Fibroblast of the aortic adventitia (primary cell): ENCODE results near the gene INTS7. TPM values are rescaled to one million over a fixed set of nuclear protein-coding genes. Genes with fewer than 3 reads are reported as not detected.

Experiments
- DNase-seq: peaks from one replicate; pipeline ENCODE4 v3.0.0-alpha.2; 2010; ENCODE audit warnings: low read depth
- H3K4me3 ChIP-seq: 2 replicates; pipeline ENCODE4 v1.5.1; 2011; ENCODE audit warnings: low read depth, mild to moderate bottlenecking, control low read depth, low read length, moderate library complexity
- total RNA-seq: library from RNA; depleted of rRNA; stranded (reverse); fragments of >200 nt; gene quantifications from 2 replicates; pipeline ENCODE4 v1.2.3, GENCODE V29; 2012; ENCODE audit warnings: low replicate concordance
- TF ChIP-seq, protein P1 (sequence below): IDR thresholded peaks from 2 replicates; pipeline ENCODE4 v1.5.1; 2011; ENCODE audit warnings: mild to moderate bottlenecking, low read length, control low read depth, inconsistent platforms; ENCODE audit not compliant: insufficient read depth

The INTS7 gene
- total RNA-seq, 1 donor: 34.7 TPM

DNA sequence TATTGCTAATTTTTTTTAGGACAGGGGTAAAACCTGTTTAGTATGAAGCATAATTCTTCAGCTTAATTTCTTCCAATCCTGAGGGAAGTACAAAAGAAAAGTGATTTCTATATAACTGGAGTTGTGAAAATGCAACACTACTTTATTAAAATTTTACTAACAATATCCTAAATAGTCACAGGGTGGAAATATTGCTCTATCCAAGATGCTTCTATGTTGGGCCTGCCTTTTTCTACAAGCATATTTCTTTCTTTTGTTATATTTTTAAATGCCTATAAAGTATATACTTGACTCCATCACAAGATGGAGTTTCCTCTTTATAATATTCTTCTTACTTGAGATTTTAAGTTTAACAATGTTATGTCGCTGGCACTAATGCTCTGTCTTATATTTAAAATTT is 38.1 kb upstream of the INTS7 start:
- DNase-seq: peak; percentile 39
- TF ChIP-seq, protein P1, sequence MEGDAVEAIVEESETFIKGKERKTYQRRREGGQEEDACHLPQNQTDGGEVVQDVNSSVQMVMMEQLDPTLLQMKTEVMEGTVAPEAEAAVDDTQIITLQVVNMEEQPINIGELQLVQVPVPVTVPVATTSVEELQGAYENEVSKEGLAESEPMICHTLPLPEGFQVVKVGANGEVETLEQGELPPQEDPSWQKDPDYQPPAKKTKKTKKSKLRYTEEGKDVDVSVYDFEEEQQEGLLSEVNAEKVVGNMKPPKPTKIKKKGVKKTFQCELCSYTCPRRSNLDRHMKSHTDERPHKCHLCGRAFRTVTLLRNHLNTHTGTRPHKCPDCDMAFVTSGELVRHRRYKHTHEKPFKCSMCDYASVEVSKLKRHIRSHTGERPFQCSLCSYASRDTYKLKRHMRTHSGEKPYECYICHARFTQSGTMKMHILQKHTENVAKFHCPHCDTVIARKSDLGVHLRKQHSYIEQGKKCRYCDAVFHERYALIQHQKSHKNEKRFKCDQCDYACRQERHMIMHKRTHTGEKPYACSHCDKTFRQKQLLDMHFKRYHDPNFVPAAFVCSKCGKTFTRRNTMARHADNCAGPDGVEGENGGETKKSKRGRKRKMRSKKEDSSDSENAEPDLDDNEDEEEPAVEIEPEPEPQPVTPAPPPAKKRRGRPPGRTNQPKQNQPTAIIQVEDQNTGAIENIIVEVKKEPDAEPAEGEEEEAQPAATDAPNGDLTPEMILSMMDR: no peak
- no peak overlapping the region for H3K4me3 ChIP-seq

DNA sequence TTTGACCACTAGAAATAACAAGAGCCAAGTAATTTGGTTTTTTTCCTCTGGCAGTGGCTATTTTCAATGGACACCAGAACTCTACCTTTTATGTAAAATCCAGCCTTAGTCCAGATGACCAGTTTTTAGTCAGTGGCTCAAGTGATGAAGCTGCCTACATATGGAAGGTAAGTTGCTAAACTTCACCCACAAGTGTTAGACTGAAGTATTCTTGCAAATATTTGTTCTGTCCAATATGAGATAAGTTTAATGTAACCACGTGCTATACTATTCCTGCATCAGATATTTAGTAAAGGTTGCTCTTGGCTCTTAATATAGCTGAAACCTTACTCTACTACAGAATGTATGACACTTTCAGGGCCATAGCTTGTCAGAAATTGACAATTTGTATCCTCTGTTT is 36.7 kb upstream of the INTS7 start:
- TF ChIP-seq, protein P1: no peak
- no peak for DNase-seq
- H3K4me3 ChIP-seq: no peak overlapping the region

DNA sequence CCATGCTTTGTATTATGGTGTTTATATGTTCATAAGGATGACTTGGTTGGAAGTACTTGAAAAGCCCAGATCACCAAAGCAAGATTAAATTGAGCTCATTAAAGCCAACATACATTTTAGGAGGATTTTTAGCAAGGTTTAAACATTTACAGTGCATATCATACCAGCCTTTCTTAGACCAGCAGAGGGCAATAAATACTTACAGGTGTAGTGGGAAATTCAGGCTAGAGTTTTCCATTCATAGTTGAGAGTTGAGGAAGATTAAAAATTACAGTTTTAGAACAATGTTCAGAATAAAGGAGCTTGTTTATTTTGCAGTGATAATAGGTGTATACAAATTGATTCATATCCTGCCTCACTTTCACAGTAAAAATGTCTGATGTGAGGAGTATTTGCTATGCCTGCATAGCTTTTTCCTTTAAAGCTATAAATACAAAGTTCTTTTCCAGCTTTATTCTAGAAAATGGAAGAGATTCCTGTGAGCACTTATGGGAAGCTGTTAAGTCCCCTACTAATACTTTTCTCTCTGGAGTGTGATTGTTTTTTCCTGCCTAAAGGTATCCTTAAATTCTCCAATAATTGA is 35.5 kb upstream of the INTS7 start:
- peak; percentile 80 for DNase-seq
- TF ChIP-seq, protein P1: peak; percentile 72
- no peak overlapping the region for H3K4me3 ChIP-seq

DNA sequence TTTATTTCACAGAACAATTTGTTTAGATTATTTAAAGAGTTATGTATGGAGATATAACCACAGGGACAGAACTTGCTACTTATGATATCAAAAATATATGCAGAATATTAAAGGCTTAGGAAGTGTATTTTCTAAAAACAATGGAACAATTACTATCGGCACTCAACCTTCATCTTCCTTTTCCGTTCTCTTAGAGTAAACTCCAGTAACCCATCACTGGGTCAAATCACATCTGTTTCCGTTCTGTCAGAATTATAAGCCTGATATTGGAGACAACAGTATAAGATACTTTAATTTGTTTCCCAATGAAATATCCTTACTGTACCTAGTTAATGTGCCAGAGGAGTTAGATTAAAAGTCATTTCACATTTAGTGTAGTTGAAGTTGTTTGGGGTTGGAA is 32.4 kb upstream of the INTS7 start:
- DNase-seq: no peak
- TF ChIP-seq, protein P1: no peak
- no peak overlapping the region for H3K4me3 ChIP-seq

DNA sequence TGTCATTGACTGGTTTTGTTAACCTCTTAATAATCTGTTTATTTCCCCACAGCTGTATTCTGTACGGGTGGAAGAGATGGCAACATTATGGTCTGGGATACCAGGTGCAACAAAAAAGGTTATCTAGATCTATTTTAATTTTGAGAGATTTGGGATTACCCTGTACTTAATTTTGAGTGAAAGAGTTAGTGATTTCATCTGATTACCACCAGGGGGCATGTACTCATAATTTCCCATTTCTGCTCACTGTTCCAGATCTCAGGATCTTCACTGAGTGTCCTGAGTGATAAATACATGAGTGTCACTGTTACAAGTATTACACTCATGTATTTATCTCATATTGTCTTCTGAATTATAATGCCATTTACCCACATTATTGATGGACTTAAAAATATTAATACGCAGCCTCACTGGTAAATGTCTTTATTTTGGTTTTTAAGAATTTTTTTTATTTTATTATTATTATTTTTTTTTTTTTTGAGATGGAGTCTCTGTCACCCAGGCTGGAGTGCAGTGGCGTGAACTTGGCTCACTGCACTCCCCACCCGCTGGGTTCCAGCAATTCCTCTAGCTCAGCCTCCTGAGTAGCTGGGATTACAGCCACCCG is 27.6 kb upstream of the INTS7 start:
- peak; percentile 65 for DNase-seq
- no peak overlapping the region for H3K4me3 ChIP-seq
- TF ChIP-seq, protein P1: peak; percentile 53

DNA sequence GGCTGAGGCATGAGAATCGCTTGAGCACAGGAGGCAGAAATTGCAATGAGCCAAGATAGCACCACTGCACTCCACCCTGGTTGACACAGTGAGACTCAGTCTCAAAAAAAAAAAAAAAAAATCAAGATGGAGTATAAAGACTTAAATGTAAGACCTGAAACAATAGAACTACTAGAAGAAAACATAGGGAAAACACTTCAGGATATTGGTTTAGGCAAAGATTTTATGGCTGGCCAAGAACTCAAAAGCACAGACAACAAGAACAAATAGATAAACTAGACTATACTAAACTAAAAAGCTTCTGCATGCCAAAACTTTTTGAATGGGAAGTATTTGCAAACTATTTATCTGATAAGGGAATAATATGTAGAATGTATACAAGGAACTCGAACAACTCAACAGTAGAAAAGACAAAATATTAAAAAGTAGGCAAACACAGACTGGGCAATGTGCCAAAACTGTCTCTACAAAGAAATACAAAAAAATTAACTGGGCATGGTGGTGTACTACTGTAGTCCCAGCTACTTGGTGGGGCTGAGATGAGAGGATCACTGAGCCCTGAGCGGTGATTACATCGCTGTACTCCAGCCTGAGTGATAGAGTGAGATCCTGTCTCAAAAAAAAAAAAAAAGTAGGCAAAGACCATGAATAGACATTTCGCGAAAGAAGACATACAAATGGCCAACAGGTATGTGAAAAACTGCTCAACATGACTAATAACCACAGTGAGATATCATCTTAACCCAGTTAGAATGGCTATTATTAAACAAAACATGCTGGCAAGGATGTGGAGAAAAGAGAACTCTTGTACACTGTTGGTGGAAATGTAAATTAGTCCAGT is 25.5 kb upstream of the INTS7 start:
- TF ChIP-seq, protein P1: no peak
- DNase-seq: no peak

More for the DNA sequence above, 25.5 kb upstream of the INTS7 start:
- H3K4me3 ChIP-seq: no peak overlapping the region
